HepG2 (cell line): ENCODE measurements around the gene ATP5F1E. TPM values are rescaled to one million over a fixed set of nuclear protein-coding genes. Genes with fewer than 3 reads are reported as not detected.

Source experiments
- ADNP ChIP-seq: sonication (generic); formaldehyde crosslinking; IDR thresholded peaks from 2 replicates; pipeline ENCODE4 v1.4.0; 2020; ENCODE audit warnings: missing genetic modification reagents
- ARNT2 ChIP-seq: sonication (generic); formaldehyde crosslinking; IDR thresholded peaks from 2 replicates; pipeline ENCODE4 v1.8.0; 2022; ENCODE audit warnings: mild to moderate bottlenecking, low read depth, missing genetic modification reagents, moderate library complexity
- ELF1 ChIP-seq: sonication (generic); formaldehyde crosslinking; IDR thresholded peaks from 2 replicates; pipeline ENCODE4 v1.4.0; 2020; ENCODE audit warnings: missing genetic modification reagents
- ETV5 ChIP-seq: IDR thresholded peaks from 2 replicates; pipeline ENCODE4 v1.6.1; 2018; ENCODE audit warnings: missing biosample characterization, missing genetic modification reagents, inconsistent platforms, borderline replicate concordance
- GLI4 ChIP-seq: sonication (generic); formaldehyde crosslinking; IDR thresholded peaks from 2 replicates; pipeline ENCODE4 v1.5.1; 2020; ENCODE audit warnings: missing genetic modification reagents, mild to moderate bottlenecking, moderate library complexity, borderline replicate concordance
- KMT2A ChIP-seq: sonication (generic); formaldehyde crosslinking; IDR thresholded peaks from 2 replicates; pipeline ENCODE4 v1.4.0; 2020; ENCODE audit warnings: missing genetic modification reagents
- MAFG ChIP-seq: sonication (generic); formaldehyde crosslinking; IDR thresholded peaks from 2 replicates; pipeline ENCODE4 v1.5.1; 2020; ENCODE audit warnings: mild to moderate bottlenecking, missing genetic modification reagents
- RARA ChIP-seq: IDR thresholded peaks from 2 replicates; pipeline ENCODE4 v1.6.1; 2016; ENCODE audit warnings: missing genetic modification reagents, missing compliant biosample characterization
- SRY ChIP-seq: sonication (generic); formaldehyde crosslinking; IDR thresholded peaks from 2 replicates; pipeline ENCODE4 v1.8.0; 2022; ENCODE audit warnings: mild to moderate bottlenecking, missing genetic modification reagents
- TBP ChIP-seq: sonication (generic); formaldehyde crosslinking; IDR thresholded peaks from 2 replicates; pipeline ENCODE4 v1.5.0; 2020; ENCODE audit warnings: missing genetic modification reagents
- ZNF138 ChIP-seq: sonication (generic); formaldehyde crosslinking; IDR thresholded peaks from 2 replicates; pipeline ENCODE4 v1.5.0; 2020; ENCODE audit warnings: mild to moderate bottlenecking, low read depth, missing genetic modification reagents
- ZNF232 ChIP-seq: sonication (generic); formaldehyde crosslinking; IDR thresholded peaks from 2 replicates; pipeline ENCODE4 v1.4.0; 2020; ENCODE audit warnings: missing genetic modification reagents, borderline replicate concordance
- ZSCAN22 ChIP-seq: sonication (generic); formaldehyde crosslinking; IDR thresholded peaks from 2 replicates; pipeline ENCODE4 v1.4.0; 2020; ENCODE audit warnings: mild to moderate bottlenecking, missing genetic modification reagents
- ZSCAN29 ChIP-seq: sonication (generic); formaldehyde crosslinking; conservative IDR thresholded peaks from 2 replicates; pipeline ENCODE4 v1.4.0; 2020; ENCODE audit warnings: mild to moderate bottlenecking, missing genetic modification reagents
- polyA plus RNA-seq, 8 experiments: library from polyadenylated mRNA; depleted of rRNA in 3 of 8; stranded (reverse) in 7 of 8; unstranded in 1 of 8; fragments of >200 nt; fragmentation: Illumina TruSeq in 4 of 8; extraction: Trizol in 4 of 8; gene quantifications; 2 replicates each; pipeline versions ENCODE4 v1.2.1 to v1.2.3, GENCODE V29; 2011 to 2016; ENCODE audit warnings: low read depth in 4 of 8, missing spikeins in 1 of 8, mixed read lengths in 1 of 8; ENCODE audit not compliant: insufficient read depth in 1 of 8
- total RNA-seq, 5 experiments: library from RNA; depleted of rRNA; stranded (reverse); fragments of >200 nt; fragmentation: Illumina TruSeq; extraction: Trizol; gene quantifications; 2 replicates each; pipeline ENCODE4 v1.2.3, GENCODE V29; 2016; ENCODE audit warnings: low read depth in 1 of 5
- TF ChIP-seq, protein P1 (sequence below): sonication (generic); formaldehyde crosslinking; IDR thresholded peaks from 2 replicates; pipeline ENCODE4 v1.8.1; 2022; ENCODE audit warnings: low read depth, mild to moderate bottlenecking, missing genetic modification reagents
- TF ChIP-seq, protein P2 (sequence below): sonication (generic); formaldehyde crosslinking; IDR thresholded peaks from 2 replicates; pipeline ENCODE4 v1.8.1; 2023; ENCODE audit warnings: missing genetic modification reagents, inconsistent platforms, borderline replicate concordance
- TF ChIP-seq, protein P3 (sequence below): sonication (generic); formaldehyde crosslinking; IDR thresholded peaks from 2 replicates; pipeline ENCODE4 v1.8.0; 2022; ENCODE audit warnings: missing genetic modification reagents, mild to moderate bottlenecking, borderline replicate concordance
- TF ChIP-seq, protein P4 (sequence below): sonication (generic); formaldehyde crosslinking; IDR thresholded peaks from 2 replicates; pipeline ENCODE4 v1.4.0; 2020; ENCODE audit warnings: missing genetic modification reagents
- TF ChIP-seq, protein P5 (sequence below): IDR thresholded peaks from 2 replicates; pipeline ENCODE4 v1.6.1; 2012; ENCODE audit warnings: inconsistent platforms
- TF ChIP-seq, protein P6 (sequence below): sonication (generic); formaldehyde crosslinking; IDR thresholded peaks from 2 replicates; pipeline ENCODE4 v1.8.0; 2022; ENCODE audit warnings: missing genetic modification reagents, low read depth, mild to moderate bottlenecking, borderline replicate concordance

The ATP5F1E gene
- total and polyA plus RNA-seq, 2 of the 13 experiments (the other 11 are each of a cell fraction or from before 2014, with no cell fraction given), result 121 to 134 TPM

DNA sequence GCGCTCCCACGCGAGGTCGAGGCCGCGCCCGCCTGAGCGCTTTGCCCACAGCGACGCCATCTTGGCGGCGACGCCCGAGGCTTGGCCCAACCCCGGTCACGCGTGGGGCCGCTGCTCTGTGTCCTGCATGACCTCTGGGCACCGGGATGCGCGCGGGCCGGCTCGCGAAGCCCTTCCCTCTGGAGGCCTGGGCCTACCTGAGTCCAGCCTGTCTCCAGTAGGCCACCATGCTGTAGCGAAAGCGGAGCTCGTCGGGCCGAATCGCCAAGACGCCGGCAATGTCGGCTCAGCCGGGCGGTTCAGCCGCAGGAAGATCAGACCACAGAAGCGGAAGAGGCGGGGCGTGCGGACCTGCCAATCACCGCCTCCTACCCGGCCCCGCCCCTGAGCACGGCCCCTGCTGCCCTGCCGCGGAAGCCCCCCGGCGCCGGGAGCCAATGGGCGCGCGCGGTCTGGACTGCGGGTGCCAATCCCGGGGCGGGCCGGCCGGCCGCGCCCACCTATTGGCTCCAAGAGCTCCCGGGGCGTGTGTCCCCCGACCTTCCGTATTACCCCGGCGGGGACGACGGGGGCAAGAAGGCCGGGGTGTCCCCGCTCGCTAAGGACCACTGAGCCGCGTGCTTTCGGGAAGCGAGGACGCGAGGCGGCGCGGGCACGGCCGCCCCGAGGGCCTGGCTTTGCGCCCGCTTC, at the start of gene ATP5F1E (continued):
- TF ChIP-seq ARNT2 (CRISPR knock-in tag) (peak; percentile 95), ELF1 (peak; percentile 80), ETV5 (CRISPR knock-in tag) (peak; percentile 40), MAFG (no peak), SRY (peak; percentile 66), ZSCAN22 (CRISPR knock-in tag) (no peak), ADNP (CRISPR knock-in tag) (no peak), ZNF232 (CRISPR knock-in tag) (peak; percentile 95; the same call in 1 of the 2 replicates), TBP (CRISPR knock-in tag) (peak; percentile 38; the same call in 1 of the 2 replicates), ZSCAN29 (CRISPR knock-in tag) (peak; percentile 73; the same call in 1 of the 2 replicates), ZNF138 (CRISPR knock-in tag) (peak; percentile 51), KMT2A (CRISPR knock-in tag) (peak; percentile 97), RARA (CRISPR knock-in tag) (peak; percentile 60), GLI4 (CRISPR knock-in tag) (peak; percentile 72)
- TF ChIP-seq, protein P1, sequence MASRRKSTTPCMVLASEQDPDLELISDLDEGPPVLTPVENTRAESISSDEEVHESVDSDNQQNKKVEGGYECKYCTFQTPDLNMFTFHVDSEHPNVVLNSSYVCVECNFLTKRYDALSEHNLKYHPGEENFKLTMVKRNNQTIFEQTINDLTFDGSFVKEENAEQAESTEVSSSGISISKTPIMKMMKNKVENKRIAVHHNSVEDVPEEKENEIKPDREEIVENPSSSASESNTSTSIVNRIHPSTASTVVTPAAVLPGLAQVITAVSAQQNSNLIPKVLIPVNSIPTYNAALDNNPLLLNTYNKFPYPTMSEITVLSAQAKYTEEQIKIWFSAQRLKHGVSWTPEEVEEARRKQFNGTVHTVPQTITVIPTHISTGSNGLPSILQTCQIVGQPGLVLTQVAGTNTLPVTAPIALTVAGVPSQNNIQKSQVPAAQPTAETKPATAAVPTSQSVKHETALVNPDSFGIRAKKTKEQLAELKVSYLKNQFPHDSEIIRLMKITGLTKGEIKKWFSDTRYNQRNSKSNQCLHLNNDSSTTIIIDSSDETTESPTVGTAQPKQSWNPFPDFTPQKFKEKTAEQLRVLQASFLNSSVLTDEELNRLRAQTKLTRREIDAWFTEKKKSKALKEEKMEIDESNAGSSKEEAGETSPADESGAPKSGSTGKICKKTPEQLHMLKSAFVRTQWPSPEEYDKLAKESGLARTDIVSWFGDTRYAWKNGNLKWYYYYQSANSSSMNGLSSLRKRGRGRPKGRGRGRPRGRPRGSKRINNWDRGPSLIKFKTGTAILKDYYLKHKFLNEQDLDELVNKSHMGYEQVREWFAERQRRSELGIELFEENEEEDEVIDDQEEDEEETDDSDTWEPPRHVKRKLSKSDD, result peak; percentile 94
- TF ChIP-seq, protein P2, sequence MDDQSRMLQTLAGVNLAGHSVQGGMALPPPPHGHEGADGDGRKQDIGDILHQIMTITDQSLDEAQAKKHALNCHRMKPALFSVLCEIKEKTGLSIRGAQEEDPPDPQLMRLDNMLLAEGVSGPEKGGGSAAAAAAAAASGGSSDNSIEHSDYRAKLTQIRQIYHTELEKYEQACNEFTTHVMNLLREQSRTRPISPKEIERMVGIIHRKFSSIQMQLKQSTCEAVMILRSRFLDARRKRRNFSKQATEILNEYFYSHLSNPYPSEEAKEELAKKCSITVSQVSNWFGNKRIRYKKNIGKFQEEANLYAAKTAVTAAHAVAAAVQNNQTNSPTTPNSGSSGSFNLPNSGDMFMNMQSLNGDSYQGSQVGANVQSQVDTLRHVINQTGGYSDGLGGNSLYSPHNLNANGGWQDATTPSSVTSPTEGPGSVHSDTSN, result peak; percentile 89
- TF ChIP-seq, protein P3, sequence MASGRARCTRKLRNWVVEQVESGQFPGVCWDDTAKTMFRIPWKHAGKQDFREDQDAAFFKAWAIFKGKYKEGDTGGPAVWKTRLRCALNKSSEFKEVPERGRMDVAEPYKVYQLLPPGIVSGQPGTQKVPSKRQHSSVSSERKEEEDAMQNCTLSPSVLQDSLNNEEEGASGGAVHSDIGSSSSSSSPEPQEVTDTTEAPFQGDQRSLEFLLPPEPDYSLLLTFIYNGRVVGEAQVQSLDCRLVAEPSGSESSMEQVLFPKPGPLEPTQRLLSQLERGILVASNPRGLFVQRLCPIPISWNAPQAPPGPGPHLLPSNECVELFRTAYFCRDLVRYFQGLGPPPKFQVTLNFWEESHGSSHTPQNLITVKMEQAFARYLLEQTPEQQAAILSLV (CRISPR knock-in tag), result peak; percentile 96
- TF ChIP-seq, protein P4, sequence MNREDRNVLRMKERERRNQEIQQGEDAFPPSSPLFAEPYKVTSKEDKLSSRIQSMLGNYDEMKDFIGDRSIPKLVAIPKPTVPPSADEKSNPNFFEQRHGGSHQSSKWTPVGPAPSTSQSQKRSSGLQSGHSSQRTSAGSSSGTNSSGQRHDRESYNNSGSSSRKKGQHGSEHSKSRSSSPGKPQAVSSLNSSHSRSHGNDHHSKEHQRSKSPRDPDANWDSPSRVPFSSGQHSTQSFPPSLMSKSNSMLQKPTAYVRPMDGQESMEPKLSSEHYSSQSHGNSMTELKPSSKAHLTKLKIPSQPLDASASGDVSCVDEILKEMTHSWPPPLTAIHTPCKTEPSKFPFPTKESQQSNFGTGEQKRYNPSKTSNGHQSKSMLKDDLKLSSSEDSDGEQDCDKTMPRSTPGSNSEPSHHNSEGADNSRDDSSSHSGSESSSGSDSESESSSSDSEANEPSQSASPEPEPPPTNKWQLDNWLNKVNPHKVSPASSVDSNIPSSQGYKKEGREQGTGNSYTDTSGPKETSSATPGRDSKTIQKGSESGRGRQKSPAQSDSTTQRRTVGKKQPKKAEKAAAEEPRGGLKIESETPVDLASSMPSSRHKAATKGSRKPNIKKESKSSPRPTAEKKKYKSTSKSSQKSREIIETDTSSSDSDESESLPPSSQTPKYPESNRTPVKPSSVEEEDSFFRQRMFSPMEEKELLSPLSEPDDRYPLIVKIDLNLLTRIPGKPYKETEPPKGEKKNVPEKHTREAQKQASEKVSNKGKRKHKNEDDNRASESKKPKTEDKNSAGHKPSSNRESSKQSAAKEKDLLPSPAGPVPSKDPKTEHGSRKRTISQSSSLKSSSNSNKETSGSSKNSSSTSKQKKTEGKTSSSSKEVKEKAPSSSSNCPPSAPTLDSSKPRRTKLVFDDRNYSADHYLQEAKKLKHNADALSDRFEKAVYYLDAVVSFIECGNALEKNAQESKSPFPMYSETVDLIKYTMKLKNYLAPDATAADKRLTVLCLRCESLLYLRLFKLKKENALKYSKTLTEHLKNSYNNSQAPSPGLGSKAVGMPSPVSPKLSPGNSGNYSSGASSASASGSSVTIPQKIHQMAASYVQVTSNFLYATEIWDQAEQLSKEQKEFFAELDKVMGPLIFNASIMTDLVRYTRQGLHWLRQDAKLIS, result peak; percentile 86; the same call in 1 of the 2 replicates
- TF ChIP-seq, protein P5, sequence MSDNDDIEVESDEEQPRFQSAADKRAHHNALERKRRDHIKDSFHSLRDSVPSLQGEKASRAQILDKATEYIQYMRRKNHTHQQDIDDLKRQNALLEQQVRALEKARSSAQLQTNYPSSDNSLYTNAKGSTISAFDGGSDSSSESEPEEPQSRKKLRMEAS, result peak; percentile 99
- TF ChIP-seq, protein P6, sequence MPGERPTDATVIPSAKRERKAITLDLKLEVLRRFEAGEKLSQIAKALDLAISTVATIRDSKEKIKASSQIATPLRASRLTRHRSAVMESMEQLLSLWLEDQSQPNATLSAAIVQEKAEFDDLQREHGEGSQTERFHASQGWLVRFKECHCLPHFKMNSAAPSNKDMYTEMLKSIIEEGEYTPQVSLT (CRISPR knock-in tag), result no peak; the same call in 1 of the 2 replicates
